Activated effector memory CD4-positive, alpha-beta T cell treated with Interleukin-2 at 50 U/mL for 16 hours (primary cell): ENCODE results near the gene JUP.
A peak's percentile ranks its signal among the peaks of the same experiment; 100 is the strongest.

Experiments
- DNase-seq: peaks from one replicate; pipeline ENCODE4 v3.0.0-alpha.2; 2020

The JUP gene

GRCh38 chr17:41750862-41751261 lies 35.6 kb downstream of the JUP start:
- no peak for DNase-seq

DNA sequence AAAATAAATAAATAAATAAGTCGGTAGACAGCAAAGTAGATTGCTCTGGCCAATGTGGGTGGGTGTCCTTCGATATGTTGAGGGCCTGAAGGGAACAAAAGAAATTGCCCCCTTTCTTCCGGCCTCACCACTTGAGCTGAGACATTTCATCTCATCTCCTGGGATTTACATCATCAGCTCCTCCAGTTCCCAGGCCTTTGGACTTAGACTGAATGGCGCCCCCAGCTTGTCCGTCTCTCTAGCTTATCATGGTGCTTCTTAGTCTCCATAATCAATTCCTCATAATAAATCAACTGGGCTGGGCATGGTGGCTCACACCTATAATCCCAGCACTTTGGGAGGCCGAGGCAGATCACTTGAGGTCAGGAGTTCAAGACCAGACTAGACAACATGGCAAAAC lies 38.2 kb downstream of the JUP start:
- no peak for DNase-seq

GRCh38 chr17:41741709-41742108 lies 44.8 kb downstream of the JUP start:
- DNase-seq = no peak

DNA sequence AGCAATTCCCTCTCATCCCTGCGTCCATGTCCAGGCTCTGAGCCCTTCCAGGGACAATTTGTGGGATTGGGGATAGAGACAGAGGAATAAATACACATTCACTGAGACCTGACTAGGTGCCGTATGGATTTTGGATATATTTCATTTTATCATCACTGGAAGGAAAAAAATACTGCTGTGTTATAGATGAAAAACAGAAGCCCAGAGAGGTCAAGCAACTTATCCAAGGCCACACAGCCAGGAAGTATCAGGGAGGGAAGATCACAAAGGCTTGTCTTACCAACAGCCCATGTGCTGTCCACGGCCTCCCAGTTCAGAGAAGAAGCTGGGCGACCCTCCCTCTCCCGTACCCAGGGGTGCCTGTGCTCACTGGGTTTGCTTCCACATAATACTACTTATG lies 46.0 kb downstream of the JUP start:
- no peak for DNase-seq

- DNase-seq = no peak
Observed at GRCh38 chr17:41739661-41740352, 46.7 kb downstream of the JUP start.

GRCh38 chr17:41738801-41739112 lies 47.8 kb downstream of the JUP start:
- DNase-seq = no peak

DNA sequence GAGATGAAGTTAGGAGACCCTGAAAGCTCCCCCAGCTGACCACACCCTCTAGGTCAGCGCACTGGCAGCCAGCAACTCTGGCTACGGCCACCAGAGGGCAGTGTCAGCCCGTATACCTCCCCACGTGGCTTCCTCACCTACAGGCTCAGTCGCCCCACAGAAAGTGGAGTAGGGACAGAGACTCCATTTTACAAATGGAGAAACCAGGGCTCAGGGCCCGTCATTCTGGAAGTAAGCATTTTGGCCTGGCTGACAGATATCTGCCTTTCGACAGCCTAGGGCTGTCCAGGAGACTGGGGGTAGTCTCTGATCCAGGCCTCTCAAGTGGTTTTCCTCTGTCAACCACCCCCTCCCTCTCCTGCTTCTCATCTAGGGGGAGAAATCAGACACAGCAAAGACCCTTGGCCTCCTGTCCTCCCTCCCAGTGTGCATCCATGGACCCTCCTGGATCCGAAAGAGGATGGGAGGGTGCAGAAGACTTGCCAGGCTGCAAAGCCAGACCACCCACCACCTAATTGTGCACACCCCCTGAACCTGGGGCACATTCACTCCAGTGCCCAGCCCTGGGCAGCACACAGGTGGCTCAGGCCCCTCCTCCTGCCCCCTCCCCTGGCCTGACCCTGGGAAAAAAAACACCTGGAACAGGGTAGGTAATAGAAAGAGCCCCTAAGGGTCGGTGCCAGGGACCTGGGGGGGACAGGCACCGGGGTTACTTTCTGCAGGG lies 48.3 kb downstream of the JUP start:
- DNase-seq = peak; percentile 68

GRCh38 chr17:41737680-41738023 lies 48.9 kb downstream of the JUP start:
- no peak for DNase-seq

- DNase-seq = no peak
Observed at GRCh38 chr17:41736983-41737679, 49.4 kb downstream of the JUP start.

GRCh38 chr17:41735744-41736143 lies 50.8 kb downstream of the JUP start:
- no peak for DNase-seq

DNA sequence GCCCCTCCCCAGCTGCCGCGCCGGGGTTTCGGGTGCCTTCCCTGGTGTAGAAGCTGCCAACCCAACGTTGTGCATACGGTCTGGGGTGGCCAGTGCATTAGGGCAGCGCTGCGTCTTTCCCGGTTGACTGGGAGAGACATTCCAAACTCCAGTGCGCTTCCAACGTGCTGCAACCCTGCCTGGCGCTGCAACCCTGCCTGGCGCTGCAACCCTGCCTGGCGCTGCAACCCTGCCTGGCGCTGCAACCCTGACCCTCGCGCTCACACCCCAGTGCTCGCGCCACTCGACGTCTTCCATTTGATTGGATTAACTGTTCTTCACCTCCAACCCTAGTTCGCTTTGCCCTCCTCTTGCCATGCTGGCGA lies 51.6 kb downstream of the JUP start:
- DNase-seq = no peak

DNA sequence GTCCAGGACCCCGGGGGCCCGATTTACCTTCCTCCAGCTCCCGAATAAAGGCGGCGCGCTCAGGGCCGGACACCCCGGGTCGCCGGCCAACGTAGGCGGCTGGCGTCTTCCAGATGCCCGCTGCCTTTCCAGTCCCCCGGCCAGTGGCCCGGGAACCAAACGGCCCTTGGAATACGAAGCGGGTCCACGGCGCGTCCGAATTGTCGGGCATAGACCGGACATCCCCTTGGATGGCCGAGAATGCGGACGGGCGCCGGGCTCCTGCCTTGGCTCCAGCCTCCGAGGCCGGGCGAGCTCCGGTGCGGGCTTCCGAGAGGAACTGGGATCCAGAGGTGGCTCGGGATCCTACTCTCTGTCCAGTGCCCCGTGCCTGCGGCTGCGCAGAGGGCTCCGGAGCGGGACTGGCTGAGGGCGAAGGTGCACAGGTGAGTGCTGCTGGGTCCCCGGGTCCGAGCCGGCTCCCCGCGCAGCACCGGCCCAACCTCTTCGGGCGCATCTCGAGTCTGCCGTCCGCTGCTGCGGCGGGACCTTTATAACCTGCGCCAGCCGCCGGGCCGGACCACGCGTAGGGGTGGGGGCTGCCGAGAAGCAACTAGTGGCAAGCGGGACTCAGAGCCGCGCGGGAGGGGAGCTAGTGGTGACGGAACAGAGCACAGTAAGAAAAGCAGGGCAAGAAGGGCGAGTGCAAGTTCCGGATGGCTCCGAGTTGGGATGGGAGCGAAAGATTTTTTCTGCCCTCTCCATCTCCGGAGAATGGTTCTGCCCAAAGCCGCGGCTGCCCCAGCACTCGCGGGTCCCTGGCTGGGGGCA lies 52.2 kb downstream of the JUP start, which contains the start of gene HAP1:
Gene HAP1 (minus strand): TSS at position 505 of the 810 bp plus-strand sequence. CDS start 9 bp downstream, at position 496.
- no peak for DNase-seq

DNA sequence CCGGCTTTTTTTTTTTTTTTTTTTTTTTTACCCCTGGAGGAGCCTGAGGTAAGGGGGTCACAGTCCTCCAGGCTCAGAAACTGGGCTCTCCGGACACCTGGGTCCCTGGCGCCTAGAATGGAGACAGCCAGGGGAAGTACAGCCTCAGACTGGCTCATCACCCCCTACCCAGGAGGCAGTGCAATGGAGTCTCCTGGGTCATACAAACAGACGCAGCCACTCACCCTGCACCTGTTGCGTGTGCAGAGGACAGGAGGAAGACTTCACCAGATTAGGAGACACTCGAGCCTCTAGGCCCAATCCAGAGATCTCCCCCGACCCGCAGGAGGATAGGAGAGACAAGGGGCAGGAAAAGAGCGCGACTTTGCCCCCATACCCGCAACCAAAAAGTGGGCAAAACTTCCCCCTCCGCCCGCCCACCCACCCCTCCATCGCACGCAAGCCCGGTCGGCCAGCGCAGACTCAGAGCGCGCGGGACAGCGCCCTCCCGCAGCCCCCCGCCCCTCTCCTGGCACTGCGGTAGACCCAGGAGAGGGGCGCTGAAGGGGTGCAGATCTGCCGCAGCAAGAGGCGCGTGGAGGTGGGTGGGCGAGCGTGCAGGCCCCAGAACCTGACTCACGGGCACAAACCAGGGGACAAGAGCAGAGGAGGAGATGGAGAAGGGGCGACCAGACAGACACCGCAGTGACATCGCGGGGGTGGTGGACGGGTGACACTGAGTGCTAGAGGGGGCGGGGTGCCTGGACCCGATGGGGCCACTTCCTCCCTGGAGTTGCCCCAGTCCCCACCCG lies 53.0 kb downstream of the JUP start:
- no peak for DNase-seq

- DNase-seq = no peak
Observed at GRCh38 chr17:41731836-41732235, 54.7 kb downstream of the JUP start.

- no peak for DNase-seq
Observed at GRCh38 chr17:41730479-41730878, 56.0 kb downstream of the JUP start.

DNA sequence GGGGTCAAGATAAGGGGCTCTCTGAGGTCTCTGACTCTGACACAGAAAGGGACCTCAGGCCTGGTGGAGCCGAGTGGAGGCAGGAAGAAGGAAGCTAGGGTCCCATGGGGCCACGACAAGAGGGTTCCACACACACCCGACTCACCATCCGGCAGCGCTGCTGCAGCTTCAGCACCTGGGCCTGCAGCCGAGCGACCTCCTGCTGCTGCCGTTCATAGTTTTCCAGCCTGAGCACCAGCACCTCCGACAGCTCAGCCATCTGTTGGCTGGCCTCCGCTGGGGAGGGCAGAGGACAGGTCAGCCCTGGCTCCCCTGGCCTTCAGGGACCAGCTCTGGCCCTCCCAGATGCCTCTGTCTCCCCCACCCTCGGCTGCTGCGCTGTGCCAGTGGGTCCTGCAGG lies 58.5 kb downstream of the JUP start:
- DNase-seq = no peak

- no peak for DNase-seq
Observed at GRCh38 chr17:41725134-41725533, 61.4 kb downstream of the JUP start.

- DNase-seq = no peak
Observed at GRCh38 chr17:41724476-41725050, 61.9 kb downstream of the JUP start.

DNA sequence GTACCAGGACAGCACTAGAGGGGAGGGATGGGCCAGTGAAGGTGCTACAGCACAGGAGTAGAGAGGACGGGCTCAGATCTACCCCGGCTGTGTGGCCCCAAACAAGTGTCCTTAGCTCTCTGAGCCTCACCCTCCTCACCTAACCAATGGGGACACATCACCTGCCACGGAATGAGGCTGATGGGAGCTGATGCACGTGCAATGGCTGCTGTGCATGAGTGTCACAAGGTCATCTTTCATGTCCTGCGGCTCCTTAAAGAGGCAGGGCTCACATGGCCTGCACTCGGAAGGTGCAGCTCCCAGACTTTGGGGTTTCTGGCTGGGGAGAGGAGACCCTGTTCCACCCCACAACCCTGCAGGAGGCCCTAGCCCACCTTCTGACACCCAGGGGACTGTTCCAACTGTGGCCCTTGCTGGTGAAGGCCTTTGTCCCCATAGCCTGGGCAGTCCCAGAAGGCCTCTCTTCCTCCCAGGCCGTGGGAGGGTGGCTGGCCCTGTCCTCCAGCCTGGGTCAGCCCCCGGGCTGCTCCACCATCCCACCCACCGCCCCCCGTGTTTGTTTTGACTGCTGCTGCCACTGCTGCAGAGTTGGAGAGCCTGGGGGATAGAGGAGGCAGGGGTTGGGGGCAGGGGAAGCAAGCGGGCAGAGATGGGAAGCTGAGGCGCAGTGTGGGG lies 62.6 kb downstream of the JUP start:
- DNase-seq = no peak

DNA sequence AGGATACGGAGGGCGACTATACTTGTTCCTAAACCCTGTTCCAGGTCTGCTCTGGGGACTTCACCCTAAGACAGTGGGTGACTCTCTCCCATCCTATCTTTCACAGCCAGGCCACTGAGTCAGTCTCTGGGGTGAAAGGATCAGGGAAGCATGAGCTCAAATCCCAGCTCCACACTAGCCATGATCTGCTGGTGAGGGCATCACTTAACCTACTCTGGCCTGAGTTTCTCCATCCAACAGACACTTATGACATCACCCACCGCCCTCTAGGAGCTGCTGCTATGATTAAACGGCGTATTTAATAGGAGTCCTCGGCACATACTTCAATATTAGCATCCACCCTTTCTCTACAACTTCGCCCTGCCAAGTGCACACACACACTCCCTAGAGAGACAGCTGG lies 64.3 kb downstream of the JUP start:
- no peak for DNase-seq

- no peak for DNase-seq
Observed at GRCh38 chr17:41718287-41718645, 68.2 kb downstream of the JUP start.
